A549 treated with Mapracorat at 1 μM for 4 hours (cell line): ENCODE data around the gene KRT4. TPM values are rescaled to one million over a fixed set of nuclear protein-coding genes. Genes with fewer than 3 reads are reported as not detected.

Experiments used
- total RNA-seq: library from RNA; stranded (reverse); fragments of 200-300 nt; extraction: Qiagen RNA extraction; gene quantifications from 5 replicates; pipeline ENCODE4 v1.2.3, GENCODE V29; 2022

Gene KRT4
- total RNA-seq, result 2.1 to 4.0 TPM (median 3.4 TPM) in 5 replicates

GRCh38 chr12:52813885-52814709, at the start of gene KRT4:
KRT4 (minus strand) TSS chr12:52814116; CDS start chr12:52814058, 58 bp downstream.

GRCh38 chr12:52848661-52849255, 34.8 kb upstream of the KRT4 start, which contains the start of gene KRT78:
KRT78 (minus strand) TSS chr12:52848994; CDS start chr12:52848930, 64 bp downstream.

DNA sequence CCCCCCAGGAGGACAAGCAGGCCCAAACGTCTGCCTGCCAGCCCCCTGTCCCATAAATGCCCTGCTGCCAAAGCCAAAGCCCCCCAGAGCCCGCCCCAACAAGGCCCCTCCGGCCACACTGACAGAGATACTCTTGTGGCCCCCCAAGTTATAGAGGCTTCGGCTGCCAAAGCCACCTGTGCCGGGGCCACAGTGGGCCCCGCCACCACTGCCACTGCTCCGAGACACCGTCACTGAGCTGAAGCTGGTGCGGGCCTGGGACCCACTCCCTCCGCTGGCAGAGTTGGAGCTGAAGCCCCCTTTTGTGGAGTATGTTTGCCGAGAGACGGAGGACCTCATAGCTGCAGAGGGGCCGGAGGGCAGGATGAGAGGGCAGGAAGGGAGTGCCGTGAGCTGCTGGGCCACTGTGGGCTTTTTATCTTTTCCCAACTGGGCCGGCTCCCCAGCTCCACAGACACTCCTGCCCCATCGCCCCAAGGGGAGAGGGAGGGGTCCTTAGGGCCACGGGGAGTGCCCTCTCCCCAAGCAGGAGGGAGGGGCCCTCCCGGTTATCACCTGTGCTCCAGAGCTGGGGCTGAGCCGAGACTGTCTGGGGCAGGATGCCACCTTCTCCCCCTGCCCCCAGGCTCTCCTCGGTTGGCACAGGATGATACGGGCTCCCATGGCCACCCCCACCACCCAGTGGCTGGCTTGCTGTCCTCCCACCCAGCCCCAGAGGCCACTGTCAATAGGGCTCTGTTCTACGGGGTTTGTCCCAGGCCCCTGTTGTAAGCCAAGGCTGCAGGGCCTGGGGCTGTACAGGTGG, 20.2 kb upstream of the KRT4 start, which contains the start of gene KRT79:
Gene KRT79 (minus strand): TSS at position 390 of the 805 bp plus-strand sequence. CDS start 51 bp downstream, at position 339.

GRCh38 chr12:52795694-52796428, 18.1 kb downstream of the KRT4 start, which contains the start of gene KRT3:
KRT3 (minus strand) TSS chr12:52796117; CDS start chr12:52796042, 75 bp downstream.

GRCh38 chr12:52776913-52777395, 37.0 kb downstream of the KRT4 start, which contains the start of gene KRT76:
KRT76 (minus strand) TSS chr12:52777345; CDS start chr12:52777291, 54 bp downstream.

Other genes starting within 250 kb of the KRT4 start
- gene KRT74, start 240.3 kb downstream of the KRT4 start, total RNA-seq, result not detected in 5 replicates
- gene KRT72, start 212.7 kb downstream of the KRT4 start, total RNA-seq, result not detected in 5 replicates
- gene KRT73, start 195.6 kb downstream of the KRT4 start, total RNA-seq, result 0.06 TPM in 1 of 5 replicates, not detected in the others
- not detected in 5 replicates for gene KRT2, start 161.9 kb downstream of the KRT4 start, total RNA-seq
- not detected in 5 replicates for gene KRT1, start 133.7 kb downstream of the KRT4 start, total RNA-seq
- not detected in 5 replicates for gene KRT77, start 110.6 kb downstream of the KRT4 start, total RNA-seq
- gene KRT76, start 36.8 kb downstream of the KRT4 start, total RNA-seq, result not detected in 5 replicates
- 0.06 to 0.11 TPM in 2 of 5 replicates, not detected in the others for gene KRT3, start 18.0 kb downstream of the KRT4 start, total RNA-seq
- gene KRT79, start 20.2 kb upstream of the KRT4 start, total RNA-seq, result 0.08 to 0.10 TPM in 2 of 5 replicates, not detected in the others
- gene KRT78, start 34.9 kb upstream of the KRT4 start, total RNA-seq, result 0.10 to 0.31 TPM (median 0.15 TPM) in 3 of 5 replicates, not detected in the others
- gene KRT8, start 91.0 kb upstream of the KRT4 start, total RNA-seq, result 4,031 to 4,993 TPM (median 4,777 TPM) in 5 replicates
- 2,830 to 3,225 TPM (median 2,990 TPM) in 5 replicates for gene KRT18, start 135.0 kb upstream of the KRT4 start, total RNA-seq
- gene EIF4B, start 192.3 kb upstream of the KRT4 start, total RNA-seq, result 233 to 364 TPM (median 274 TPM) in 5 replicates
- gene TNS2, start 235.9 kb upstream of the KRT4 start, total RNA-seq, result 35.6 to 67.7 TPM (median 53.7 TPM) in 5 replicates